IPS-18a (cell line): ENCODE measurements around the gene DACH1.

ENCODE experiments used
- H3K27ac ChIP-seq: one replicate; pipeline ENCODE4 v1.5.1; 2013; ENCODE audit warnings: low read length
- H3K27me3 ChIP-seq: one replicate; pipeline ENCODE4 v1.6.1; 2013; ENCODE audit warnings: mild to moderate bottlenecking, low read length; ENCODE audit not compliant: control insufficient read depth, insufficient read depth
- H3K36me3 ChIP-seq: one replicate; pipeline ENCODE4 v1.6.1; 2013; ENCODE audit warnings: low read depth, low read length; ENCODE audit not compliant: control insufficient read depth
- H3K4me1 ChIP-seq: one replicate; pipeline ENCODE4 v1.6.1; 2013; ENCODE audit warnings: low read depth, low read length; ENCODE audit not compliant: control insufficient read depth
- H3K4me3 ChIP-seq: one replicate; pipeline ENCODE4 v1.5.1; 2013; ENCODE audit warnings: low read length
- H3K9ac ChIP-seq: one replicate; pipeline ENCODE4 v1.6.1; 2013; ENCODE audit warnings: mild to moderate bottlenecking, low read length, moderate library complexity
- H3K9me3 ChIP-seq: one replicate; pipeline ENCODE4 v1.6.1; 2013; ENCODE audit warnings: low read depth, low read length; ENCODE audit not compliant: control insufficient read depth

Gene DACH1

DNA sequence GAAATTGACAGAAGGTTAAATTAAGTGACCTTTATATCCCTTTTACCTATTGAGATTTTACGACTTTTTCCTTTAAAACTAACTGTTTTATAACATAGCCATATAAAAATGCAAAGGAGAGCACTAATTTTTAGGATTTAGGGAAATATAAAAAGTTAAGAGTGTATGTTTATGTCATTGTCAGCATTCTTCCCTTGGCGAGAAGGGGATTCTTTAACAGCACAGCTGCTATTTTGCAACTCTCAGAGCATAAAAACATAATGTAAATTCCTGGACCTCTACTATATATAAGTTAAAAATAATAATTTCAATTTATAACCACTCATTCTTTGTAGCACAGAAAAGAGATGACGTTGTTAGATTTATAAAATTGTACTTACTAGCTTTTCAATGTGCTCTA lies 363.2 kb downstream of the DACH1 start:
- Histone ChIP-seq H3K9me3 (no peaks in the 10 kb centered on the region), H3K4me3 (no peak overlapping the region)

GRCh38 chr13:71499944-71500514 lies 367.0 kb downstream of the DACH1 start:
- Histone ChIP-seq H3K4me3 (no peak overlapping the region), H3K36me3 (no peaks in the 10 kb centered on the region), H3K9ac (no peak overlapping the region), H3K27me3 (no peaks in the 10 kb centered on the region), H3K27ac (no peak overlapping the region), H3K9me3 (no peaks in the 10 kb centered on the region), H3K4me1 (no peaks in the 10 kb centered on the region)

More for the DNA sequence above, 363.2 kb downstream of the DACH1 start:
- Histone ChIP-seq H3K36me3 (no peaks in the 10 kb centered on the region), H3K4me1 (no peaks in the 10 kb centered on the region), H3K27me3 (no peaks in the 10 kb centered on the region), H3K9ac (no peak overlapping the region), H3K27ac (no peak overlapping the region)

GRCh38 chr13:71499235-71499634 lies 367.8 kb downstream of the DACH1 start:
- H3K9me3 ChIP-seq: no peaks in the 10 kb centered on the region
- no peaks in the 10 kb centered on the region for H3K4me1 ChIP-seq
- no peaks in the 10 kb centered on the region for H3K27me3 ChIP-seq
- no peaks in the 10 kb centered on the region for H3K36me3 ChIP-seq
- H3K9ac ChIP-seq: no peak overlapping the region
- H3K4me3 ChIP-seq: no peak overlapping the region
- H3K27ac ChIP-seq: no peak overlapping the region

DNA sequence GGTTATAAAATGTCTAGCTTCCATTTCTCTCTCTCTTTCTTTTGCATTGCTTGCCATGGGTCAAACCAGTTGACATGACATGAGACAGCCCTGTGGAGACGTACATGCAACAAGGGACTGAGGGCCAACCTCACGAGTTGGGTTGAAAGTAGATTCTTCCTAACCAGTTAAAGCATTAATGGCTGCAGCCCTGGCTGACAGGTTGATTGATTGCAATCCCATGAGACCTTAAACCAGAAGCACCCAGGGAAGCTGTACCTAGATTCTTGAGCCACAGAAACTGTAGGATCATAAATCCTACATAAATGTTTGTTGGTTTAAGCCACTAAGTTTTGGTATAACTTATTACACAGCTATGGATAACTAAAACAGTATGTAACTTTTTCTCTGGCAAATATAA lies 373.8 kb downstream of the DACH1 start:
- H3K36me3 ChIP-seq: no peaks in the 10 kb centered on the region
- H3K9me3 ChIP-seq: no peaks in the 10 kb centered on the region
- no peak overlapping the region for H3K4me3 ChIP-seq
- no peaks in the 10 kb centered on the region for H3K27me3 ChIP-seq
- H3K4me1 ChIP-seq: no peaks in the 10 kb centered on the region
- no peak overlapping the region for H3K9ac ChIP-seq
- H3K27ac ChIP-seq: no peak overlapping the region

- no peak overlapping the region for H3K27ac ChIP-seq
Observed at GRCh38 chr13:71492346-71492871, 374.6 kb downstream of the DACH1 start.

GRCh38 chr13:71491010-71491409 lies 376.0 kb downstream of the DACH1 start:
- Histone ChIP-seq H3K27me3 (no peaks in the 10 kb centered on the region), H3K9ac (no peak overlapping the region), H3K27ac (no peak overlapping the region), H3K4me3 (no peak overlapping the region), H3K4me1 (no peaks in the 10 kb centered on the region), H3K36me3 (no peaks in the 10 kb centered on the region), H3K9me3 (no peaks in the 10 kb centered on the region)

More at GRCh38 chr13:71492346-71492871, 374.6 kb downstream of the DACH1 start:
- H3K4me3 ChIP-seq: no peak overlapping the region
- no peak overlapping the region for H3K9ac ChIP-seq
- no peaks in the 10 kb centered on the region for H3K9me3 ChIP-seq
- H3K36me3 ChIP-seq: no peaks in the 10 kb centered on the region
- H3K27me3 ChIP-seq: no peaks in the 10 kb centered on the region
- H3K4me1 ChIP-seq: no peaks in the 10 kb centered on the region

- no peaks in the 10 kb centered on the region for H3K4me1 ChIP-seq
- H3K9ac ChIP-seq: no peak overlapping the region
- H3K9me3 ChIP-seq: no peaks in the 10 kb centered on the region
- H3K4me3 ChIP-seq: no peak overlapping the region
- no peak overlapping the region for H3K27ac ChIP-seq
- H3K27me3 ChIP-seq: no peaks in the 10 kb centered on the region
- H3K36me3 ChIP-seq: no peaks in the 10 kb centered on the region
Observed at GRCh38 chr13:71489041-71489440, 378.0 kb downstream of the DACH1 start.

DNA sequence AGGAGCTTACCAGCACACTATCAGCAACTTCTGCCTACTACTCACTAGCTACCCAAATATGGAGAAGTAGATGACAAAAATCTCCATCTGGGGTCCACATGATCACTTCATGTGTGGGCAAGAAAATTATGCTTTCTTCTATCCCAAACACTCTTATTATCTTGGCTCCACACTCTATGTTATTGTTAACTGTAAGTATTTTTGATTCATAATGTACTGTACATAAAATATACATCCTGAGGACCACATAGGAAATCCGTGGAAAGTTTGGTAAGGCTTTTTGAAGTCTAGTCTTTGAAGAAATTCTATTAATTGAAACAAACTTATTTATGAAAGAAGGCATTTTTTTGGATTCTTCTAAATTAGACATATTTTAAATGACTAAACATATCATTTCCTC lies 378.8 kb downstream of the DACH1 start:
- no peaks in the 10 kb centered on the region for H3K4me1 ChIP-seq
- H3K27ac ChIP-seq: no peak overlapping the region
- H3K27me3 ChIP-seq: no peaks in the 10 kb centered on the region
- H3K36me3 ChIP-seq: no peaks in the 10 kb centered on the region
- H3K9me3 ChIP-seq: no peaks in the 10 kb centered on the region
- no peak overlapping the region for H3K9ac ChIP-seq
- no peak overlapping the region for H3K4me3 ChIP-seq

DNA sequence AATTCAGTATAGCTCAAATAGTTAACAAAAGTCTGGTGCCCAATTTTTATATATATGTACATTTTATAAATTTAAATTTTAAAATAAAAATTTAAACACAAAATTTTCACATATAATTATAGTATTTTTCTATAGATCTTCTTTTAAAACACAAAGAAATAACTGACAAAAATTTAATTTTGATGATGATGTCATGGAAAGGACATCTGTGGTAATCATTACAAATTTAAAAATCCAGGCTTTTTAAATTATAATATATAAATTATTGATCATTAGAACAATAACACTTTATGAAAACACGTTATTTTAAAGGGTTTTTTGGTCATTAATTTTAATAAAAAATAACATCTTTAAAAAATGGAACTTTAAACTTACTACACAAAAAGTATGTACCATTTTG lies 381.1 kb downstream of the DACH1 start:
- no peak overlapping the region for H3K9ac ChIP-seq
- H3K4me1 ChIP-seq: no peaks in the 10 kb centered on the region
- no peaks in the 10 kb centered on the region for H3K9me3 ChIP-seq
- no peak overlapping the region for H3K27ac ChIP-seq
- no peak overlapping the region for H3K4me3 ChIP-seq
- H3K36me3 ChIP-seq: no peaks in the 10 kb centered on the region
- no peaks in the 10 kb centered on the region for H3K27me3 ChIP-seq

- Histone ChIP-seq H3K9ac (no peak overlapping the region), H3K27me3 (no peaks in the 10 kb centered on the region), H3K36me3 (no peaks in the 10 kb centered on the region), H3K9me3 (no peaks in the 10 kb centered on the region), H3K27ac (no peak overlapping the region), H3K4me3 (no peak overlapping the region), H3K4me1 (no peaks in the 10 kb centered on the region)
Observed at GRCh38 chr13:71483733-71484132, 383.3 kb downstream of the DACH1 start.

GRCh38 chr13:71481501-71481900 lies 385.5 kb downstream of the DACH1 start:
- Histone ChIP-seq H3K9ac (no peak overlapping the region), H3K27ac (no peak overlapping the region), H3K4me1 (no peaks in the 10 kb centered on the region), H3K27me3 (no peaks in the 10 kb centered on the region), H3K4me3 (no peak overlapping the region), H3K9me3 (no peaks in the 10 kb centered on the region), H3K36me3 (no peaks in the 10 kb centered on the region)

DNA sequence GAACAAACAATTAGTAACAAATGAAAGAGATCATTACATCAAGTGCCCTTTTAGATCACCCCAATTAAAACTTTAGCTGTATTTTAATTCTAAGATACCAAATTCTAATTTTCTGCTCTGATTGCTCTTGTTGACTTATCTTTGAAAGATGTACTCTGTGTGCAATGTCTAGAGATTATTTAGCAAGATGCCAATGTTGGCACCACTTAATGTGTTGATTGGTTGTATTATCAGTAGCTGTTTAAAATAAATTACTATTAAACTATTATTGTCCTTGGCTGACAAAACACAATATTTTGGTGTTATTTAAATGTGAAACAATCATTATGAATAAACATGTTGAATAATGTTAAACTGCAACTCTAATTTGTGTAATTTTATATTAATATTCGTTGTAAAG lies 386.0 kb downstream of the DACH1 start:
- no peak overlapping the region for H3K4me3 ChIP-seq
- H3K9ac ChIP-seq: no peak overlapping the region
- no peaks in the 10 kb centered on the region for H3K9me3 ChIP-seq
- H3K27ac ChIP-seq: no peak overlapping the region
- H3K4me1 ChIP-seq: no peaks in the 10 kb centered on the region
- H3K27me3 ChIP-seq: no peaks in the 10 kb centered on the region
- no peaks in the 10 kb centered on the region for H3K36me3 ChIP-seq
